ENCODE results near the gene PRR23B.
"Not testable (repeated sequence)": the region's sequence is repeated elsewhere in the genome, so short reads cannot be mapped to it uniquely, and the experiment has no call there.

PRR23B gene

DNA sequence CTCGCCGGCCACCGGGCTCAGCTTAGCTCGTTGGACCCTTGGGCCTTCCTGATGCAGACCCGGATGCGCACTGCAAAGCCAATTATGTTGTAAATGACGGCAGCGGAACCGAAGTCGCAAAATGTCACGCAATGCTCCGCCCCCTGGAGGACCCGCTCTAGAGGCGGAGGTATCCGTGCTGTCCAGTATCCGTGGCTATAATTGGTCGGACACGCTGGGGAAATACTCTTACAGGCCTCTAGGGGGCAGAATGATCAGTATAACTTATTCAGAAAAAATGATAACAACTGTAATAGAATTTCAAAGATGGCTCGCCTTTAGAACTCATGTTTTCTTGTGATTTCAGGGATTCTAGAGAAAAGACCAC, at the start of gene PRR23B:
TSS of gene PRR23B (minus strand) at position 59 of the 367 bp plus-strand sequence. CDS start 265 bp downstream, outside the sequence.
- no peak for DNase-seq

DNA sequence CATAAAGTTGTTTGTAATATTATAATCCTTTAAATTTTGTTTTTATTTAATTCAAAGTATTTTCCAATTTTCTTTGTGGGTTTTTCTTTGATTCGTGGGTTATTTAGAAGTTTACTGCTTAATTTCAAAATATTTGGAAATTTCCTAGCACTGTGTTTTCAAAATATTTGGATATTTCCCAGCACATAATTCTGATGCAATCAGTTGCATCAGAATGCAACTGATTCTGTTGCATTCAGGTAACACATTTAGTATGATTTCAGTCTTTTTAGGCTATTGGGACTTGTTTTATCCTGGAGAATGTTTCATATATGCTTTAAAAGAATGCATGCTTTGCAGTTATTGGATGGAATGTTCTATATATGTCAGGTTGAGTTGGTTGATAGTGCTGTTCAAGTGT, 42.2 kb upstream of the PRR23B start:
- no peak for DNase-seq

DNA sequence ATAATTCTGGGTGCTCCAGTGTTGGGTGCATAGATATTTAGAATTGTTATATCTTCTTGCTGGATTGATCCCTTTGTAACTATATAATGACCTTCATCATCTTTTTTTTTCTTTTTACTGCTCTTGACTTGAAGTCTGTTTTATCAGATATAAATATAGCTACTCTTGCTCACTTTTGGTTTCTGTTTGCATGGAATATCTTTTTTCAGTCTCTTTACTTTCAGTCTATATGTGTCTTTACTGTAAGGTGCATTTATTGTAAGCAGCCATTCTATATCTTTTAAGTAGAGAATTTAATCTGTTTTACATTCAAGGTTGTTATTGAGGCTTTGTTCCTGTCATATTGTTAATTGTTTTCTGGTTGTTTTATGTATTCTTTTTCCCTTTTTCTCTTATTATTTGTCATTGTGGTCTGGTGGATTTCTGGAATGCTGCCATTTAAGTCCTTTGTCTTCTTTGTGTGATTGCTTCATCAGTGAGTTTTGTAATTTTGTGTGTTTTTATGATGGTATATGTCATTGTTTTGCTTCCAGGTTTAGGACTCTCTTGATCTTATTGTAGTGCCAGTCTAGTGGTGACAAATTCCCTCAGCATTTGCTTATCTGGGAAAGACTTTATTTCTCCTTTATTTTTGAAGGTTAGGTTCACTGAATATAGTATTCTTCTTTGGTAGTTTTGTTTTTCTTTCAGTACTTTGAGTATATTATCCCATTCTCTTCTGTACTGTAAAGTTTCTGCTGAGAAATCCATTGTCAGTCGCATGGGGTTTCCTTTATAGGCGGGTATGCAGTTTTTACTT, 32.3 kb upstream of the PRR23B start:
- DNase-seq = no peak

DNA sequence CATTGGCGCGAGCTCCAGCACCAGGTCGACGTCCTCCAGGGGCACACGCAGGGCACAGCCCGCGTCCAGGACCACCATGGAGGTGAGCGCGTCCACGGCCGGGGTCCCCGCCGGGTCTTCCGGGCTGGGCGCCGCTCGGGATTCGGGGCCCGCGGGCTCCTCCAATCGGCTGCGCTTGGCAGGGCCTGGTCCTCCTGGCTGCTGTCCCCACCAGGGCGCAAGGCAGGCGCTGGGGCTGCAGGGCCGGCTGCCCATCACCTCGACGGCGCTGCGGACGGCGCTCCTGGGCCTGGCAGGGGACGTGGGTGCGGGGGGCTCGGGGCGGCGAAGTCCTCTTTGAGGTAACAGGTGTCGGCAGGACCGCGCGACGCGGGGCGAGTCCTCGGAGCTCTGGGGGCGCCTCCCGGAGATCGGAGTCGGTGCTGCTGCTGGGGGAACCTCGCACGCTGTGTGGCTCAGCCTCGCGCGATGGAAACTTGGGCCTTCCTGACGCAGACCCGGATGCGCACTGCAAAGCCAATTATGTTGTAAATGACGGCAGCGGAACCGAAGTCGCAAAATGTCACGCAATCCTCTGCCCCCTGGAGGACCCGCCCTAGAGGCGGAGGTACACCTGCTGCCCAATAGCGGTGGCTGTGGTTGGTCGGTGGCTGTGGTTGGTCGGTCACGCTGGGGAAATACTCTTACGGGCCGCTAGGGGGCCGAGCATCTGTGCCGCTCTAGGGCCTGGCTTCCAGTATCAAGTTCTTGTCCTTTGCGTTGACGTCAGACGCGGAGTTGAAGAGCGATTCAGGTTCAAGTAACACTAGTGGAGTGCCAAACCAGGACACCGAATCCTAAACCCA, 23.9 kb upstream of the PRR23B start, which contains the start of gene PRR23C:
TSS of gene PRR23C (minus strand) at position 527 of the 845 bp plus-strand sequence. CDS start at position 255, 272 bp downstream.
- no peak for DNase-seq

DNA sequence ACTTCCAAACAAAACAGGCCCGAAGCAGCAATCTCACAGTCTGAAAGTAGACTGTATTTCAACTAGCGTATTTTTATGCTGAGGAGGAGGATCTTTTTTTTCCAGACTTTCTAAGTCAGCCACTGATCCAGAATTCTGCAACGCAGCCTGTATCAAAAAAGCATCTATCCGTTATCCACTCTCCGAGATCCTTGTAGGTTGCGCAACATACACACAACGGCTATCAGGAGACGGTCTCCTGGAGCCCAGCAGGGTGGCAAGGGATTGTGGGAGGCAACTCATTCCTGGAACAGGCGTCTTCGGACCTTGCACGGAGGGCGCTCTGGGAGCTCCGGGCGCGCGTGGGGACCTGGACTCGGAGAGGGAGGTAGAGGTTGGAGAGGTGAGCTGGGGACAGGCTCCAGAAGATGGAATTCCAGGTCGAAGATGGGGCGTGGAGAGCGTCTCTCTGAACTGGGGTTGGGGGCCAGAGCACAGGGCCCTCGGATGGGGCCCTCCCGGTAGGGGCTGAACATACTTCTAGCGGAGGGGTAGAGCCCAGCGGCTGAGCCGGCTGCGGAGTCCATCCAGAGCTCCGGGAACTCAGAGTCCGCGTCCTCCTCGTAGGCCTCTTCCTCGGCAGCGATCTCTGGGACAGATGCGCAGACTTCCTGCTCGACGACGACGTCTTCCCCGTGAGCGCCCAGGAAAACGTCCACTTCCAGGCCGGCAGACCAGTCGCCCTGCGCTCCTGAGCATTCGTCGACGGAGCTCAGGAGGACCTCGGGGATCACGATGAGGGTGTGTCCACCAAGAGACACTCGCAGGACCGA, 23.0 kb upstream of the PRR23B start:
- no peak for DNase-seq

DNA sequence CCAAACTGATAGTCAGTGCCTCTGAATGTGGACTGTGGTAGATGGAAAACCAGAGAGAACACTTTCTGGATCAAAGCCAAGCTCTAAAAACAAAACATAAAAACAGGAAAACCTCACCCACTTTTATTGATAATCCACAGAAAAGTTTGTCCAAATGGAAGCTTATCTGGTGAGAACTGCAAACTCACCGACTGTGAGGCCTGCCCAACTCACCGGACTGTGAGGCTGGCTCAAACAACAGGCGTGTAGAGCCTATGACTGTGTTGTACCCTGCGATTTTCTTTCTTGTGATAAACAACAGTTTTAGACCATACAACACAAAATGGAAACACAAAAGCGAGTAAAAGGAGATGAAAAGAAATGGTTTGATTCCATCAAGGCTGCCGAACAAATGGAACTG, 16.8 kb upstream of the PRR23B start:
- DNase-seq = no peak

DNA sequence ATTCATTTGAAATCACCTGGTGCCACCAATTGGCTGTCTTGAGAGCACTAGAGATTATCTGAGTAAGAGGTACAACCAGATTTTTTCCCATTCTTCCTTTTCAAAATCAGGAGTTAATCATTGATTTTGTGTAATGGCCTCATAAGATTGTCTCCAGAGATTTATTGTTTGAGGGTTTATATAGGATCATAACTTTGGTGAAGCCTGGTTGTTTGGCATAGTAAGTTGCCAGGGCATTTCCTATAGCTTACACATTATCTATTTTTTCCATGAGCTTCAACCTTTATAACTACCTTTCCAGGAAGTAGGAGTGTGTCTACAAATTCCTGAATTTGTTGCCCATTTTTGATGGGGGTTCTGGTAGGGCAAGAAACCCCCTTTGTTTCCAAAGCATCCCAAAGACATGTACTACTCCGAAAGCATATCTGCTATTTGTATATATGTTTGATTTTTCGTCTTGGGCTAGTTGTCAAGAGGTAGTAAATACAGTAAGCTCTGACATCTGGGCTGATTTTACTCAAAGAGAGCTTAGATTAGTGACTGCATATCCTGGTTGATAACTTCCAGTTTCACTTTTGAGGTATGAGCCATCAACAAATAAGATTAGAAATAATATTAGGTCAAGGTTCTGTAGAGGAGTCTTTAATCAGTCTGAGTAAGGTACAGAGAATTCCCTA, 11.7 kb upstream of the PRR23B start:
- DNase-seq = no peak

DNA sequence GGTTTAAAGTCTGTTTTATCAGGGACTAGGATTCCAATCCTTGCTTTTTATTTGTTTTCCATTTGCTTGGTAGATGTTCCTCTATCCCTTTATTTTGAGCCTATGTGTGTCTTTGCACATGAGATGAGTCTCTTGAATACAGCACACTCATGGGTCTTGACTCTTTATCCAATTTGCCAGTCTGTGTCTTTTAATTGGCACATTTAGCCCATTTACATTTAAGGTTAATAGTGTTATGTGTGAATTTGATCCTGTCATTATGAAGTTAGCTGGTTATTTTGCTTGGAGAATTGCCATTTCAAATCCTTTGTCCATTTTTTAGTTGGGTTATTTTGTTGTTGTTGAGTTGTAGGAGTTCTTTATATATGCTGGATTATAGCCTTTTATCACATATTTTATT, 9.8 kb upstream of the PRR23B start:
- not testable (repeated sequence) for DNase-seq

DNA sequence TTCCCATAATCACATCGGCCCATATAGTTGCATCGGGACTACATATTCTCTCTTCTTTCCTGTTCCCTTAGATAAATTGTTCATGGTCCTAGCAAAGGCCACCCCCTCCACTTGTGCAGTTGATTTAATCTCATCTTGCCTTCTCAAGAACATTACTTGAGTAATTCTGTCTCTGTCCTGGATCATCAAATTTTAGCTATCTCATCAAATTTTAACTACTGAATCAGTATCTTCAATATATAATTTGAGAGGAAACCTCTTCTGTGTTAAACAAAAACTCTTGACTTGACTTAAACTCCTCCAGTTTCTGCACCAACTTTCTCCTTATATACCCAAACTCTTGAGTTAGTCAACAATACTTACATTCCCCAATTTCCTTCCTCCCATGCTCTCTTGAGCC, 4.2 kb upstream of the PRR23B start:
- DNase-seq = no peak

DNA sequence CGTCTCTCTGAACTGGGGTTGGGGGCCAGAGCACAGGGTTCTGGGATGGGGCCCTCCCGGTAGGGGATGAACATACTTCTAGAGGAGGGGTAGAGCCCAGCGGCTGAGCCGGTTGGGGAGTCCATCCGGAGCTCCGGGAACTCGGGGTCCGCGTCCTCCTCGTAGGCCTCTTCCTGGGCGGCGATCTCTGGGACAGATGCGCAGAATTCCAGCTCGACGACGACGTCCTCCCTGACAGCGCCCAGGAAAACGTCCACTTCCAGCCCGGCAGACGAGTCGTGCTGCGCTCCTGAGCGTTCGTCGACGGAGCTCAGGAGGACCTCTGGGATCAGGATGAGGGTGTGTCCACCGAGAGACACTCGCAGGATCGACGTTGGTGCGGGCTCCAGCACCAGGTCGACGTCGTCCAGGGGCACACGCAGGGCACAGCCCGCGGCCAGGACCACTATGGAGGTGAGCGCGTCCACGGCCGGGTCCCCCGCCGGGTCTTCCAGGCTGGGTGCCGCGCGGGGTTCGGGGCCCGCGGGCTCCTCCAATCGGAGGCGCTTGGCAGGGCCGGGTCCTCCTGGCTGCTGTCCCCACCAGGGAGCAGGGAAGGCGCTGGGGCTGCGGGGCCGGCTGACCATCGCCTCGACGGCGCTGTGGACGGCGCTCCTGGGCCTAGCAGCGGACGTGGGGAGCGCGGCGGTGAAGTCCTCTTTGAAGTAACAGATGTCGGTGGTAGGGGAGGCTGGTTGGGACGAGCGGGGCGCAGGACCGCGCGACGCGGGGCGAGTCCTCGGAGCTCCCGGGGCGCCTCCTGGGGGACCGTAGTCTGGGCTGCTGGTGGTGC, 474 bp downstream of the PRR23B start:
- DNase-seq = no peak

DNA sequence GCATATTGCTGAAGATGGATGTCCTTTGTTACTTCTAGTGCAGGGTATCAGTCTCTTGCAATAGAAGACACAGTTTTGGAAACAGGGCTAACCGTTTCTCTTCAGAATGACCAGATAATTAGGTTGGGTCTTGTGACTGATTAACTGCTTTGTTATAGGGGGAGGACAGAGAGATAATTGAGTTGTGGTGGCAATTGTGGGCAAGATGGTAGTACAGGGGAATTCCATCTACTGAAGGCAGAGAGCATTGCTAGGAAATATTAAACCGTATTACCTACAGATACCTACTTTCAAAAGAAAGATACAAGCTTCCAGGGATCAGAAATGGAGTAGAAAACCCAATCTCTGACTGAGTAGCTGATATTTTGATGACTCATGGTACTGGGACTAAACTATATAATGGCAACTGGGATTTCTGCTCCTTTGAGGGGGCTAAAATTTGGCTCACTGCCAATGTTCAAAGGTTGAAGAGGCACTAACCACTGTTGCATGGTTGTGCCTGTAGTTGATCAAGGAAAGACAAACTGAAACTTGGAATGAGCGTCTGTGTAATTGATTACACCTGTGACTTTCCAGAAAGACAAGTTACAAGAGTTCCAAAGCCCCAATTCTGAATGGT, 4.2 kb downstream of the PRR23B start:
- DNase-seq = no peak

DNA sequence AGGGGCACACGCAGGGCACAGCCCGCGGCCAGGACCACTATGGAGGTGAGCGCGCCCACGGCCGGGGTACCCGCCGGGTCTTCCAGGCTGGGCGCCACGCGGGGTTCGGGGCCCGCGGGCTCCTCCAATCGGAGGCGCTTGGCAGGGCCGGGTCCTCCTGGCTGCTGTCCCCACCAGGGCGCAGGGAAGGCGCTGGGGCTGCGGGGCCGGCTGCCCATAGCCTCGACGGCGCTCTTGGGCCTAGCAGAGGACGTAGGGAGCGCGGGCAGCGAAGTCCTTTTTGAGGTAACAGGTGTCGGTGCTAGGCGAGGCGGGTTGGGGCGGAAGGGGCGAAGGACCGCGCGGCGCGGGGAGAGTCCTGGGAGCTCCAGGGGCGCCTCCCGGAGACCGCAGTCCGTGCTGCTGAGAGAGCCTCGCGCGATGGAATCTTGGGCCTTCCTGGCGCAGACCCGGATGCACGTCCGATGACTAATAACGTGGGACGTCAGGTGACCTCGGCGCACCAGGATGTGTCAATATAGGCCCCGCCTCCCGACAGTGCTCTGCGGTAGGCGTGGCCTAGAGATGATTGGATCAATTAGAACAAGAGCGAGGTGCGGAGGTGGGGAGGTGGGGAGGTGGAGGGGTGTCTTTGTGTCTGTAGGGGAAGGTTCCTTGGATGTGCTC, 14.5 kb downstream of the PRR23B start, which contains the start of gene PRR23A:
TSS of gene PRR23A (minus strand) at position 218 of the 666 bp plus-strand sequence. CDS start at position 218, 0 bp downstream.
- no peak for DNase-seq

DNA sequence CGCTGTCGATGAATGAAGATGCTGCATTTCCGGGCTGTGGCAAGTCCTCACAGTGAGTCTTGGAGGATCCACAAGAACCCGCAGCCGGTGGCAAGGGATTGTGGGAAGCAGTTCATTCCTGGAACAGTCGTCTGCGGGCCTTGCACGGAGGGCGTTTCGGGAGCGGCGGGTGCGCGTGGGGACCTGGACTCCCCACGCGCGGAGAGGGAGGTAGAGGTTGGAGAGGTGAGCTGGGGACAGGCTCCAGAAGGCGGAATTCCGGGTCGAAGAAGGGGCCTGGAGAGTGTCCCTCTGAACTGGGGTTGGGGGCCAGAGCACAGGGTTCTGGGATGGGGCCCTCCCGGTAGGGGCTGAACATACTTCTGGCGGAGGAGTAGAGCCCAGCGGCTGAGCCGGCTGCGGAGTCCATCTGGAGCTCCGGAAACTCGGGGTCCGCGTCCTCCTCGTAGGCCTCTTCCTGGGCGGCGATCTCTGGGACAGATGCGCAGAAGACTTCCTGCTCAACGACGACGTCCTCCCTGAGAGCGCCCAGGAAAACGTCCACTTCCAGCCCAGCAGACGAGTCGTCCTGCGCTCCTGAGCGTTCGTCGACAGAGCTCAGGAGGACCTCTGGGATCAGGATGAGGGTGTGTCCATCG, 15.3 kb downstream of the PRR23B start:
- DNase-seq = no peak

DNA sequence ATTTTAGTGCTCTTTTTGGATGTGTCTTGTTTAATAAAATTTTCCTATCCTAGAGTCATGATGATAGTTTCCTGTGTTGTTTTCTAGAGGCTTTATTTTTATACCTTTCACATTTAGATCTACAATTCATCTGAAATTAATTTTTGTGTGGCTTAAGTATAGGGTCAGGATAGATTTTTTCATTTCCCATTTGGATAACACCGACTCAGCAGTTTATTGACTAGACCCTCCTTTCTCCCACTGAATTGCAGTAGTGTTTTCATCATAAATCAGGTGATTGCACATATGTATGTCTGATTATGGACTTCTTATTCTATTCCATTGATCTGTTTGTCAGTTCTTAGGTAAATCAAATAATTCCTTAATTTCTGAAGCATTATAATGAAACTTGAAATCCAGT, 25.0 kb downstream of the PRR23B start:
- no peak for DNase-seq

DNA sequence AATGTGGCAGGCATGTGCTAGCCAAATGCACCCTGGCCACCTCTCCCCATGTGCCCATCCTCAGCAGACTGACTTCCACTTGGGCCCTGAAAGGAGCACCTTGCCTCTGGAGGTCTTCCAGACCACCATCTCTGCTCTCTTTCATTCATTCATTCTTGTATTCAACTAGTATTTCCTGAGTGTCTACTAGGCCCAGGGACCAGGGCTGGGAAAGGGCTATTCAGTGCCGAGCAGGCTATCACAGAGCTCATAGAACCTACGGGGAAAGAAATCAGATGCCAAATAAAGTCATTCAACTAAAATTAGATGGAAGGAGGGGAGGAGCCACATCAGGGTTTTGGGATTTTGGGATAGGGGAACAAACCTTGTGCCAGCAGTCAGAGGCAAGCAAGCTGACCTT, 33.5 kb downstream of the PRR23B start:
- DNase-seq = no peak

DNA sequence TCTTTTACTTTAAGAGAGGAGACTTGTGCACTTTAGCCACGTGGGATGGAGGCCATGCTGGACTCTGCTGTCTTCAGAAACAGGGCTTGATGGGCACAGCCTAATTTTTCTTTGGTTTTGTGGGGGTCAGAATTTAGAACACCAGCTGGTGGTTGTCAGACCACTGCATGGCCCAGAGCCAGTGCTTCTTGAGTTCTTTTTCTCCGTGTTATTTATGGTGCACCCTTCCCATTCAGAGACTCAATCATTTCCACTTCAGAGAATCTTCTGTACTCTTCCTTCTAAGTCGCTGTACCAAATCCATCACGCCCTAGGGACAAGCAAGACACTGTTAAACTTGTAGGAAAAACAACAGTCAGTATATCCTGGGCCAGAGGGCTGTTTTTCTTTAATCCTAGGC, 34.8 kb downstream of the PRR23B start:
- no peak for DNase-seq

DNA sequence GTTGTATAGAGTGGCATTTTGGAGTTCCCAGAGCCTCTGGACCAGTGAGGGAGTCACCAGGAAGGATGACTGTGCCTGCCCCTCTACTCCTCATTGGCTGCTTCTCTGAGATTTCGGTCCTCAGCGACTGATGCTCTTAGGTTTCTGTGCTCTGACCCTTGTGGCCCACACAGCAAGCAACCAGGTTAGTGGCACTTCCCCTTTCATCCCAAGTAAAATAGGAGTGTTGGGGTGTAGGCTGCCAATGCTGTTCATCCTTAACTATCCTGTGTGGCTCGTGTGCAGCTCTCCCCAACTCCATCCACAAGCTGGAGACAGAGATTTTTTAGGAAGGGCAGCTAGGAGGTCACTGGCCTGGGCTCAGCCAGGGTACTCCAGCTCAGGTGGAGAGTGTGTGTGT, 35.9 kb downstream of the PRR23B start:
- no peak for DNase-seq

DNA sequence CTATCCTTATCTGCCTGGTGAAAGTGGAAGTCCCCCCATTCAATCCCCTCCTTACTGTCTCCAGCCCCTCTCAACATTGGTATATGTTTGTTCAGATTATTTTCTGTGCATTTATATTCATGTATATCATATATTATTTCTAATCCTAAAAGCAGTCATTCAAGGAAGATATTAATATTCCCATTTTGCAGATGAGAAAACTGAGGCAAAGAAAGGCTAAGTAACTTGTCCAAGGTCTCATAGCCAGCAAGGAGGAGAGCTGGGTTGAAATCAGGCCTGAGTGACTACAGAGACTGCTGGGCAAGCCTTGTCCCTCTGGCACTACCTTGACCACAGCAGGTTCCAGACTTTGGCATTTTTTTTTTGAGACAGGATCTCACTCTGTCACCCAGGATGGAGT, 44.7 kb downstream of the PRR23B start:
- DNase-seq = no peak

DNA sequence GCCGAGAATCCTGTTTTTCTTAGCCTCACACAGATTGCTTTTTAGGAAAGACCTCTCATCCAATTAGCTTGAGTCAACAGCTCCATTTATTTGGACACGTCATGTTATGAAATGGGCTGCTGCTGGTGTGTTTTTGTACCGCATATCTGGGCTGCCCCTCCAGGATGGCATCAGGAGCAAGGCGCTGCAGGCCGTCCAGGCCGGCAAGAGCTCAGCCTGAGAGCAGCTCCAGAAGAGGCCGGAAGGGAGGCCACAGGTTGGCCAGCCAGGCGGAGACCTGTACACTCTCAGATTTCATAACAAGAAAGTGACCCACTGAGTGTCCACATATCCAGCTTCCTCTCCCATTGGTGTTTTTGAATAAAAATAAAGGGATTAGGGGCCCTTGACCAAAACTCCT, 45.4 kb downstream of the PRR23B start:
- DNase-seq = no peak

DNA sequence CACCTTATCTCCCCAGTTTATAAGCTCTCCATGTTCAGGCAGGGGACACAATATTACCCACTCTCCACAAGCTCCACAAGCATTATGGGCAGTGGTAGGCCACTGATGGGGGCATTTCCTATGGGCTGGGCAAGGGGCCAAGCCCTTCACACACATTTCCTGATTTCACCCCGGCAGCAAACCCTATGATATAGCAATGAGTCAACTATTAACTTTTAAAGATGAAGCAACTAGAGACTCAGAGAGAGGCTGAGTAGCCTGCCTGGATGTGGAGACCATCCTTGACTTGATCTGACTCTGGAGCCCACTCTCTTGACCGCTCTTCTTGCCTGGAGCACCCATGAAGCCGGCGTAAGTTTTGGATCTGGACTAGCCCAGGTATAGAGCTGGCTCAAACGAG, 46.3 kb downstream of the PRR23B start:
- DNase-seq = no peak

Data from CD4-positive, alpha-beta T cell treated with Interleukin-4 for 4 hours (primary cell).